ENCODE measurements around the gene JMJD8.

JMJD8 gene, protein sequence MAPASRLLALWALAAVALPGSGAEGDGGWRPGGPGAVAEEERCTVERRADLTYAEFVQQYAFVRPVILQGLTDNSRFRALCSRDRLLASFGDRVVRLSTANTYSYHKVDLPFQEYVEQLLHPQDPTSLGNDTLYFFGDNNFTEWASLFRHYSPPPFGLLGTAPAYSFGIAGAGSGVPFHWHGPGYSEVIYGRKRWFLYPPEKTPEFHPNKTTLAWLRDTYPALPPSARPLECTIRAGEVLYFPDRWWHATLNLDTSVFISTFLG

DNA sequence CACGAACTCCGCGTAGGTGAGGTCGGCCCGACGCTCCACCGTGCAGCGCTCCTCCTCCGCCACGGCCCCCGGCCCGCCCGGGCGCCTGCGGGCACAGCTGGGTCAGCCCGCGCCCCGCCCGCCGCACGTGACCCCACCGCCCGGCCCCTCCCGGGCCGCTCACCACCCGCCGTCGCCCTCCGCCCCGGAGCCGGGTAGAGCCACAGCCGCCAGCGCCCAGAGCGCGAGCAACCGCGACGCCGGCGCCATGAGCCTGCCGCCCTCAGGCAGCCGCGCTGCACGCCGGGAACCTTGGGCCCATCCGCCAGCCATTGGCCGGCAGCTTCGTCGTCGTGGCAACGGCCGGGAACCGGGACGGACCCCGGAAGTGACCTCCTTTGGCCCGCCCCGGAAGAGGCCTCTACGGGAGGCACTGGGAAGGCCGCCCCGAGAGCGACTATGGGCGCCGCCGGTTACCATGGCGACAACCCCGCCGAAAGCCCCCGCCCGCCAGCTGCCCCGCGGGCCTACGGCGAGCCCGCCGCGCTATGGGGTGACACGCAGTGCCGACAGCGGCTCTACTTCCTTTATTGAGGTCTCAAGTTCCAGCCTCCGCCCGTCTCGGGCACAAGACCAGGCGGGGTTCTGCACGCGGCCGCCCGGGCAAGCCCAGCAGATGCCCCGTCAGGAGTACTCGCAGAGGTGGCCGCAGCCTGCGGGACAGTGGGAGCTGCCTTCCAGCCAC, at the start of gene JMJD8:
Gene JMJD8, minus strand, starts transcription at position 264 of the 724 bp plus-strand sequence. Its CDS starts 15 bp downstream, at position 249.
- Histone ChIP-seq H3K36me3 (ENCODE audit: control insufficient read depth, low read depth, low read length) (peaks cover 15% of the 10 kb centered on the region), H3K27me3 (ENCODE audit: control insufficient read depth, insufficient read depth, low read length) (no peaks in the 10 kb centered on the region), H3K9me3 (ENCODE audit: control insufficient read depth, low read depth, low read length) (no peaks in the 10 kb centered on the region), H3K4me3 (ENCODE audit: low read length) (peak within 1 kb of the TSS; percentile 72), H3K4me1 (ENCODE audit: control insufficient read depth, low read depth, low read length) (peaks cover 6% of the 10 kb centered on the region), H3K27ac (ENCODE audit: low read length) (no peak within 1 kb of the TSS), H3K9ac (ENCODE audit: low read length) (peak within 1 kb of the TSS; percentile 68)

DNA sequence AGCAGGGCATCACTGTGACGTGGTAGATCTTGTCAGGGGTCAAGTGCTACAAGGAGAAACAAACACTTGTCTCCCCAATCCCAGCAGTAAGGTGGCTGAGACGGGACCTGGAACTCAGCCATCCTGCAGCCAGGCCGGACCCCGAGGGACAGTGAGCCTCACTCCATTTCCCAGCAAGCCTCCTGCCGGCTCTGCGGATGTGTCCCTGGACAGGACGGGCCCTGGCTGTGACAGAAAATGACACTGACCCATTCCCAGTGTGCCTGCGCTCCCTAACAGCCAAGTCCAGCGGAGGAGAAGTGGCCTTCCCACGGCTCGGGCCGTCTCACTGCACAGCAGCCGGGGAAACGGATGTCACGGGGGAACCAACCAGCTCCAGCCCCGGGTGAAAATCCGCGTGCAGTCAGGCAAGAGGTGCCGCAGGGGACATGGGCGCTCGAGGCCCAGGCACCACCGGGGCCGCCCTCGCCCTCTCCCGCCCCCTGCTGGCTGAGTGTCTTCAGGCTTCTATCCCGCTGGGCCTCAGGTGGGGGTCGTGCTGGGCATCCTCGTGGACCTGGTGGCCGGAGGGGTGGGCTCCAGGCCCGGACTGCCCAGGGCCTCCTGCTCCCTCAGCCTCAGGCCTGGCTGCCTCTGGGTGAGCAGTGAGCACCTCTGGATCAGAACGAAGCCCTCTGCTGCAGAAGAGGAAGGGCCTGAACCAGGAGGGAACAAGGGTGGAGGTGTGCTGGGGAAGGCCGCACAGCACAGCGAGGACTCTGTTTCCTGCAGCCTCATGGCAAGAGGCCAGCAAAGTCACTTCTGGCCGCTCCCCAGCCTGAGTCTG, 49.5 kb upstream of the JMJD8 start:
- Histone ChIP-seq H3K36me3 (ENCODE audit: control insufficient read depth, low read depth, low read length) (peaks cover 5% of the 10 kb centered on the region), H3K27ac (ENCODE audit: low read length) (no peak overlapping the region), H3K9me3 (ENCODE audit: control insufficient read depth, low read depth, low read length) (no peaks in the 10 kb centered on the region), H3K4me1 (ENCODE audit: control insufficient read depth, low read depth, low read length) (no peaks in the 10 kb centered on the region), H3K4me3 (ENCODE audit: low read length) (no peak overlapping the region), H3K9ac (ENCODE audit: low read length) (no peak overlapping the region), H3K27me3 (ENCODE audit: control insufficient read depth, insufficient read depth, low read length) (no peaks in the 10 kb centered on the region)

DNA sequence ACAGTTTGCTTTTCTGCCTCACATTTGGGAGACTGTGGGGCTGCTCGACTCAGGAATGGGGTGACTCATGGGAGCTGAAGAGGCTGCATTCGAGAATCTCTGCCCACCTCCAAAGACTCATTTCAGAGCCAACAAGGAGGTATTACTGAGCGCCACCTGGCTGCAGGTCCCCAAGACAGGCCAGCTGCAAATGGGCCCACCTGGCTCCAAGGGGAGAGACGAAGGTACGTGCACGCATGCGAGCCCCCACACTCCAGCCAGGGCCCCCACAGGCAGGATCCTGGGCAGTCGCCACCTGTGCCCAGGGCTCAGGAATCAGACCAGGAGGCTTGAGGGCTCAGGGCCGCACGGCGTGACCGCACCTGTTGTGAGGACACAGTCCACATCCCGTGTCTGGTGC, 48.8 kb upstream of the JMJD8 start:
- Histone ChIP-seq H3K36me3 (ENCODE audit: control insufficient read depth, low read depth, low read length) (peaks cover 5% of the 10 kb centered on the region), H3K4me3 (ENCODE audit: low read length) (no peak overlapping the region), H3K9ac (ENCODE audit: low read length) (no peak overlapping the region), H3K27ac (ENCODE audit: low read length) (no peak overlapping the region), H3K9me3 (ENCODE audit: control insufficient read depth, low read depth, low read length) (no peaks in the 10 kb centered on the region), H3K27me3 (ENCODE audit: control insufficient read depth, insufficient read depth, low read length) (no peaks in the 10 kb centered on the region), H3K4me1 (ENCODE audit: control insufficient read depth, low read depth, low read length) (no peaks in the 10 kb centered on the region)

DNA sequence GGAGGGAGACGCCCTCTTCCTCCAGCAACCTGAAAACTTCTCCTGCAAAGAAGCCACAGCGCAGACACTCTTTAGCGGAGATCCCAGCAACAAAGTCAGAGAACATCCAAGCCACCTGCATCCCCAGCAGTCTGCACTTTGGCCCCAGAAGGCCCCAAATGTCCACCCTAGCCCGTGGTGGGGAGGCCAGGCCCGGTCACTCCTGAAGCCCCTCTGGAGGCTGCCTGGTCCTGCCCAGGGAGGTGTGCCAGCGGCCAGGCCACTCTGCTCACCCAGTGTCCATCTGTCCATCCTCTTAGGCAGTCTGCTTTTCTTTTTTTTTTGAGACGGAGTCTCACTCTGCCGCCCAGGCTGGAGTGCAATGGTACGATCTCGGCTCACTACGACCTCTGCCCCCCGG, 48.2 kb upstream of the JMJD8 start:
- Histone ChIP-seq H3K9ac (ENCODE audit: low read length) (no peak overlapping the region), H3K27ac (ENCODE audit: low read length) (no peak overlapping the region), H3K27me3 (ENCODE audit: control insufficient read depth, insufficient read depth, low read length) (peaks cover 4% of the 10 kb centered on the region), H3K36me3 (ENCODE audit: control insufficient read depth, low read depth, low read length) (peaks cover 5% of the 10 kb centered on the region), H3K4me1 (ENCODE audit: control insufficient read depth, low read depth, low read length) (no peaks in the 10 kb centered on the region), H3K4me3 (ENCODE audit: low read length) (no peak overlapping the region), H3K9me3 (ENCODE audit: control insufficient read depth, low read depth, low read length) (no peaks in the 10 kb centered on the region)

DNA sequence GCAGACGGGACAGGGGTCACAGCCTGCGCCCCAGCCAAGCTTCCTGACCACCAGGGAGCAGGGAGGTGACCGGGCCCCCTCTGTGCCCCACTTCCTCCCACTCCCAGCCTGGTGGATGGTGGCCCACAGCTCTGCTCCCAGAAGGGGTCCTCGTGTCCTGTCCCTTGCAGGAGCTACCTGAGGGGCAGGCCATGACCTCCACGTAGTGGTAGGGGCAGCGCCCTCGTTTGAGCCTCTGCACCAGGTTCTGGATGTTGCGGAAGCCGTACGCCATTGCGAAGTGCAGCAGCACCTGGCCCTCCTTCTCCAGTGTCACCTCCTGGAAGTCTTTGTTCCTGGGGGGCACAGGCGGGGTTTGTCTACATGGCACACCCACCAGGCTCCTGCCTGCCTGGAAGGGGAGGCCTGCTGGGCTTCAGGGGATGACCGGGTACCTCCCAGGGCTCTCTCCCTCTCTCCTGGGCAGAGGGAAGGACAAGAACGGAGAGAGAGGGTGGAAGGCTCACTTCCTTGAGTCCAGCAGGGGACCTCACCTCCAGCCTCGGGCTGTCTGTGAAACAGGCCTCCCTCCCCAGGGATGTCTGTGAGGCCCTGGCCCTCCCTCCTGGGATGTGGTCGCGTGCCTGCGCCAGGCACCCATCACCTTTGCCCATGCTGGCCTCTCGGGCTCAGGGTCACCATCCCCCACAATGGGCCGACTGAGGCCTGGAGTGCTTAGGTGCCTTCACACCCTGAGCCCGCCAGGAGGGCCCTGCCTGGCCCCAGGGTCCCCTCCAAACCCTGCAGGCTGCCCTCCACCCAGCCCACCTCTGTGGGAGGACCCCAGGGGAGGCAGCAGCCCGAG, 46.8 kb upstream of the JMJD8 start:
- H3K27ac ChIP-seq (ENCODE audit: low read length) = no peak overlapping the region
- H3K4me1 ChIP-seq (ENCODE audit: control insufficient read depth, low read depth, low read length) = no peaks in the 10 kb centered on the region
- no peaks in the 10 kb centered on the region for H3K9me3 ChIP-seq (ENCODE audit: control insufficient read depth, low read depth, low read length)
- no peak overlapping the region for H3K9ac ChIP-seq (ENCODE audit: low read length)
- peaks cover 13% of the 10 kb centered on the region for H3K27me3 ChIP-seq (ENCODE audit: control insufficient read depth, insufficient read depth, low read length)
- H3K36me3 ChIP-seq (ENCODE audit: control insufficient read depth, low read depth, low read length) = peaks cover 1% of the 10 kb centered on the region
- no peak overlapping the region for H3K4me3 ChIP-seq (ENCODE audit: low read length)

DNA sequence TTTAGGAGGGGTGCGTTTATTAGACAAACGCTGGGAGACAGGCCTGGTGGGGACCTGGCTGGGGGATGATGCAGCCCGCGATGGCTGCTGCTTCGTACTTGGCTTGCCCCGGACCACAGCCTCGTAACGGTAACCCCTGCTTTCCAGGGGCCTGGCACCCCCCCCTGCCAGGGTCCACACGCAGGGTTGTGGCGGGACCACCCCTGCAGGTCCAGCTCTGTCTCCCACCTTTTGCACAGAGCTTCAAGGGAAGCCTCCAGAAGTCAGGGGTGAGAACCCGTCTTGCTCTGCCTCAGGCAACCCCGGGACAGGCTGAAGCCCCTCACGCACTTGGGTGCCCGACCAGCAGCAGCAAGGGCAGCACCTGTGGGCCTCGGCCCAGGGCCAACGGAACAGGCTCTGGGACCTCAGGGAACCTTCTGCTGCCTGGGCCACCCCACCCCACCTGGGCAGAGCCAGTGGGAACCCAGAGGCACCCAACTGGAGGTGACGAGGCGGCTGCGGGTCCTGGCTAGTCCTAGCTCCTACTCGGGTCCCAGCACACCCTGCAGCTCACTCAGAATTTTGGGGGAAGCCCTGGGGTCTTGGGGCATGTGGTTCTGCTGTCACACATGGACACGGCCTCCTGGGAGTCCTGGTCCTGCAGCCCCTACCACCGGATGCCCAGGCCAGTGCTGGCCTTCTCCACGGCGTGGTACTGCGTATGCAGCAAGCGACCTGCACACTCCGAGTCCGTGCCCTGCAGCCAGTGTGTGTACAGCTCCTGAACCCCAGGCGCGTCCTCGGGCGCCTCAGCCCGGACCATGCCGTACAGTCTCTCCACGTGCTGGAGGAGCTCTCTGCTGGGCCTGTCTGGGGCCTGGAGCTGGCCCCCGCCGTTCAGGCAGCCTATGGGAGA, 45.9 kb upstream of the JMJD8 start:
- no peak overlapping the region for H3K9ac ChIP-seq (ENCODE audit: low read length)
- no peak overlapping the region for H3K4me3 ChIP-seq (ENCODE audit: low read length)
- H3K9me3 ChIP-seq (ENCODE audit: control insufficient read depth, low read depth, low read length) = no peaks in the 10 kb centered on the region
- H3K4me1 ChIP-seq (ENCODE audit: control insufficient read depth, low read depth, low read length) = no peaks in the 10 kb centered on the region
- no peaks in the 10 kb centered on the region for H3K36me3 ChIP-seq (ENCODE audit: control insufficient read depth, low read depth, low read length)
- H3K27me3 ChIP-seq (ENCODE audit: control insufficient read depth, insufficient read depth, low read length) = peaks cover 18% of the 10 kb centered on the region
- no peak overlapping the region for H3K27ac ChIP-seq (ENCODE audit: low read length)

DNA sequence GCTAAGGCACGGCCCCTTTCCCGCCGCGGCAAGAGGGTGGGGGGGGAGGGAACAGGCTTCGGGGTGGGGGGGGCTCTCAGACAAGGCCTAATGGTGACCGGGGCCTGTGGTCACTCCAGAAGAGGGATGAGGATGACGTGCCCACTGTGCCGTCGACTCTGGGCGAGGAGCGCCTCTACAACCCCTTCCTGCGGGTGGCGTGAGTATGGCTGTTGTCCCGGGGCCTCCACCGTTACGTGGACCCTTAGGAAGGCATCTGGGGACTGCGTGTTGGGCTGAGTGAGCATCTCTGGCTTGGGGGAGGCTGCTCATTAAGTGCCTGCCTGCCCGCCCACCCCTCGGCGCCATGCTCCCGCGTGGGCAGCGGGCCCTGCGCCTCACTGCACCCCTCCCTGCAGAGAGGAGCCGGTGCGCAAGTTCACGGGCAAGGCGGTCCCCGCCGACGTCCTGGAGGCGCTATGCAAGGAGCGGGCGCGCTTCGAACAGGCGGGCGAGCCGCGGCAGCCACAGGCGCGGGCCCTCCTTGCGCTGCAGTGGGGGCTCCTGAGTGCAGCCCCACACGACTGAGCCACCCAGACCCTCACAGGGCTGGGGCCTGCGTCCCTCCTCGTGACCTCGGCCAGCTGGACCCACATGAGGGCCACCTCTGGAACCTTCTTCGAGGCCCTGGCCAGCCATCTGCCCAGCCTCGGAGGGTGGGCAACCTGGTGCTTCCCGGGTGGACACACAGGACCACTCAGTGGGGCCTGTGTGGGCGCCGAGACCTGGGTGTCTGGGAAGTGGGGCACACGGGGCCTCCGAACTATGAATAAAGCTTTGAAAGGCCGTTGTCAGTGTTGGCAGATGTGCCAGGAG, 45.0 kb upstream of the JMJD8 start:
- no peaks in the 10 kb centered on the region for H3K36me3 ChIP-seq (ENCODE audit: control insufficient read depth, low read depth, low read length)
- H3K4me3 ChIP-seq (ENCODE audit: low read length) = peak overlapping the region; percentile 33
- no peak overlapping the region for H3K9ac ChIP-seq (ENCODE audit: low read length)
- H3K9me3 ChIP-seq (ENCODE audit: control insufficient read depth, low read depth, low read length) = no peaks in the 10 kb centered on the region
- H3K27me3 ChIP-seq (ENCODE audit: control insufficient read depth, insufficient read depth, low read length) = peaks cover 18% of the 10 kb centered on the region
- no peaks in the 10 kb centered on the region for H3K4me1 ChIP-seq (ENCODE audit: control insufficient read depth, low read depth, low read length)
- no peak overlapping the region for H3K27ac ChIP-seq (ENCODE audit: low read length)

DNA sequence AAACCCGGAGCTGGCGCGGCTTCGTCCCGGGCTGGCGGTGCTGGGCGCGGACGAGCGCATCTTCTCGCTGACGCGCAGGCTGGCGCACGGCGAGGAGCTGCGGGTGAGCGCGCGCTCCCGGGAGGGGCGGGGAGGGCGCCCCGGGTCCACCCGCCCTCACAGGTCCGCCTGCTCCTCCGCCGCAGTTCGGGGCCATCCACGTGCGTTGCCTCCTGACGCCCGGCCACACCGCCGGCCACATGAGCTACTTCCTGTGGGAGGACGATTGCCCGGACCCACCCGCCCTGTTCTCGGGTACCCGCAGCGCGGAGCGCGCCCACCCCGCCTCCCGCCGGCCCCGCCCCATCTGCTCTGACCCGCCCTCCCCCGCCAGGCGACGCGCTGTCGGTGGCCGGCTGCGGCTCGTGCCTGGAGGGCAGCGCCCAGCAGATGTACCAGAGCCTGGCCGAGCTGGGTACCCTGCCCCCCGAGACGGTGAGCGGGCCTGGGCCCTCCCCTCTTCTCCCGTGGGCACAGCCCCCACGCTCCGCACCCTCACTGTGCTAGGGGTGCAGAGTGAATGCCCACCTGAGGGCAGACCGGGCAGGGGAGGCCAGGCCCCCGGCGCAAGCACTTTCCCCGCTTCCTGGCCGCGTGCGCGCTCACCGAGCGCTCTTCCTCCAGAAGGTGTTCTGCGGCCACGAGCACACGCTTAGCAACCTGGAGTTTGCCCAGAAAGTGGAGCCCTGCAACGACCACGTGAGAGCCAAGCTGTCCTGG, 44.2 kb upstream of the JMJD8 start:
- Histone ChIP-seq H3K36me3 (ENCODE audit: control insufficient read depth, low read depth, low read length) (no peaks in the 10 kb centered on the region), H3K27ac (ENCODE audit: low read length) (no peak overlapping the region), H3K9ac (ENCODE audit: low read length) (peak overlapping the region; percentile 32), H3K4me1 (ENCODE audit: control insufficient read depth, low read depth, low read length) (no peaks in the 10 kb centered on the region), H3K4me3 (ENCODE audit: low read length) (peak overlapping the region; percentile 33), H3K9me3 (ENCODE audit: control insufficient read depth, low read depth, low read length) (no peaks in the 10 kb centered on the region), H3K27me3 (ENCODE audit: control insufficient read depth, insufficient read depth, low read length) (peaks cover 18% of the 10 kb centered on the region)

DNA sequence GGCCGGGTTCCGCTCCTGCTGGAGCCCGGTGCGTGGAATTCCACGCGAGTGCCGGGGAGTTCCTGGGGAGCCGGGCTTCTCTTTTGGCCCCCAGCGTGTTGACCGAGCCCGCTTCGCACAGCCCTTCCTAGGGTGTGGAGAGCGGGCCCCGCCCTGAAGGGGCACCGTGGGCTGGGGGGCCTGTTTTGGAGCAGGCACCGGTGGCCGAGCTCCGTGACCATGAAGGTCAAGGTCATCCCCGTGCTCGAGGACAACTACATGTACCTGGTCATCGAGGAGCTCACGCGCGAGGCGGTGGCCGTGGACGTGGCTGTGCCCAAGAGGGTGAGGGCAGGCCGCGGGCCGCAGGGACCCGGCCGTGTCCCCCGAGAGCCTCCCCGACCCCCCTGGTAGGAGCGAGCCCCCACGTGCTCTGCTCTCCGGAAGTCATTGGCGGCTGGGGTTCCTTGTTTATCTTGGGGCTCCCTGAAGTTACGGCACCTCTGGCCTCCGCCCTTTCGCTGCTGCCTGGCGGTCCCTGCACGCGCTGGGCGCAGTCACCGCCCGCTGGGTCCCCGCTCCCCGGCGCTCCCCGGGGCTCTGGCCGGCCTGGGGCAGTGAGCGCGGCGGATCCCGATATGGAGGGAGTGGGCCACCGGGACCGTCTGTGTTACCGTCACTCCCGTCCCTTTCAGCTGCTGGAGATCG, 43.3 kb upstream of the JMJD8 start:
- no peak overlapping the region for H3K27ac ChIP-seq (ENCODE audit: low read length)
- H3K4me3 ChIP-seq (ENCODE audit: low read length) = peak overlapping the region; percentile 73

More for the DNA sequence above, 43.3 kb upstream of the JMJD8 start:
- Histone ChIP-seq H3K36me3 (ENCODE audit: control insufficient read depth, low read depth, low read length) (no peaks in the 10 kb centered on the region), H3K9ac (ENCODE audit: low read length) (peak overlapping the region; percentile 36), H3K9me3 (ENCODE audit: control insufficient read depth, low read depth, low read length) (no peaks in the 10 kb centered on the region), H3K4me1 (ENCODE audit: control insufficient read depth, low read depth, low read length) (no peaks in the 10 kb centered on the region), H3K27me3 (ENCODE audit: control insufficient read depth, insufficient read depth, low read length) (peaks cover 18% of the 10 kb centered on the region)
